OCI-LY7 (cell line): ENCODE data around the gene CAPRIN1. TPM values are rescaled to one million over a fixed set of nuclear protein-coding genes. Genes with fewer than 3 reads are reported as not detected.
"Not testable (repeated sequence)": the region's sequence is repeated elsewhere in the genome, so short reads cannot be mapped to it uniquely, and the experiment has no call there.

Experiments
- BruUV-seq: library from RNA; stranded (reverse); fragments of 400-500 nt; replicated peaks from 2 replicates; lab custom pipeline; 2021; lab: Mats Ljungman, UMichigan
- CTCF ChIA-PET: fragments of 300-600 bp; sonication (Branson Sonifier 250); formaldehyde crosslinking; loops from one replicate; lab custom pipeline; 2022; ENCODE audit warnings: antibody characterized with exemption; ENCODE audit not compliant: unreplicated experiment; lab: Charles Lee
- POLR2A ChIA-PET: fragments of 300-600 bp; sonication (Branson Sonifier 250); formaldehyde crosslinking; loops from one replicate; lab custom pipeline; 2022; ENCODE audit warnings: antibody characterized with exemption; lab: Charles Lee
- DNase-seq: peaks from one replicate; pipeline ENCODE4 v3.0.0-alpha.2; 2015; ENCODE audit warnings: low spot score
- H2AFZ ChIP-seq: fragments of 200-600 bp; sonication (generic), shearing (Covaris generic); 2 replicates; pipeline ENCODE4 v1.6.1; 2014; ENCODE audit warnings: mild to moderate bottlenecking, antibody characterized with exemption, low read length, moderate library complexity
- H3K27ac ChIP-seq: fragments of 200-600 bp; sonication (generic); 2 replicates; pipeline ENCODE4 v1.5.1; 2014; ENCODE audit warnings: mixed run types, low read depth, mild to moderate bottlenecking, moderate library complexity, low read length, inconsistent platforms; ENCODE audit not compliant: poor library complexity, severe bottlenecking
- H3K36me3 ChIP-seq: fragments of 200-600 bp; sonication (generic); 2 replicates; pipeline ENCODE4 v1.6.1; 2014; ENCODE audit warnings: mild to moderate bottlenecking, antibody characterized with exemption, low read length, moderate library complexity, mixed read lengths; ENCODE audit not compliant: insufficient read depth
- H3K4me1 ChIP-seq: fragments of 200-600 bp; sonication (generic); 2 replicates; pipeline ENCODE4 v1.5.1; 2014; ENCODE audit warnings: mild to moderate bottlenecking, low read length; ENCODE audit not compliant: insufficient read depth, poor library complexity, severe bottlenecking
- H3K4me2 ChIP-seq: fragments of 200-600 bp; sonication (generic); 2 replicates; pipeline ENCODE4 v1.6.1; 2014; ENCODE audit warnings: mild to moderate bottlenecking, low read length
- H3K4me3 ChIP-seq: fragments of 200-600 bp; sonication (generic); 2 replicates; pipeline ENCODE4 v1.5.1; 2014; ENCODE audit warnings: mild to moderate bottlenecking, low read depth, low read length; ENCODE audit not compliant: poor library complexity, severe bottlenecking
- H3K79me2 ChIP-seq: fragments of 200-600 bp; sonication (generic); 2 replicates; pipeline ENCODE4 v1.6.1; 2016; ENCODE audit warnings: low read depth, mild to moderate bottlenecking, low read length, moderate library complexity, mixed read lengths; ENCODE audit not compliant: insufficient read depth
- H3K9me2 ChIP-seq: fragments of 200-600 bp; sonication (generic); 2 replicates; pipeline ENCODE4 v1.6.1; 2016; ENCODE audit warnings: mild to moderate bottlenecking, low read length, mixed read lengths; ENCODE audit not compliant: insufficient read depth
- H3K9me3 ChIP-seq: fragments of 200-600 bp; sonication (generic); 2 replicates; pipeline ENCODE4 v1.6.1; 2014; ENCODE audit warnings: mild to moderate bottlenecking, mixed run types, low read length, mixed read lengths
- H4K20me1 ChIP-seq: fragments of 200-600 bp; sonication (generic); 2 replicates; pipeline ENCODE4 v1.6.1; 2014; ENCODE audit warnings: mild to moderate bottlenecking, antibody characterized with exemption, low read length, moderate library complexity, mixed read lengths; ENCODE audit not compliant: insufficient read depth
- EZH2phosphoT487 ChIP-seq: fragments of 200-600 bp; sonication (generic); IDR thresholded peaks from 2 replicates; pipeline ENCODE4 v1.6.1; 2018; ENCODE audit warnings: low read depth, borderline replicate concordance, mild to moderate bottlenecking, mixed run types, antibody characterized with exemption, low read length, moderate library complexity, mixed read lengths
- intact Hi-C: fragments of 100-400 bp; cut with micrococcal nuclease; formaldehyde crosslinking; loops from one replicate; pipeline ENCODE4 v1.10.0; 2022; ENCODE audit not compliant: unreplicated experiment
- total RNA-seq, 2 experiments: library from RNA; depleted of rRNA in 1 of 2; stranded (reverse); fragments of >200 nt in 1 of 2; shearing (Covaris generic) in 1 of 2; gene quantifications; 2 replicates each; pipeline ENCODE4 v1.2.3, GENCODE V29; 2014 to 2022
- TF ChIP-seq, protein P1 (sequence below): fragments of 200-600 bp; sonication (generic); conservative IDR thresholded peaks from 2 replicates; pipeline ENCODE4 v1.5.1; 2014; ENCODE audit warnings: mild to moderate bottlenecking, antibody characterized with exemption, low read length, moderate library complexity, mixed read lengths

Gene CAPRIN1
- total RNA-seq, 2 experiments from 2014 or later = 259 to 286 TPM

DNA sequence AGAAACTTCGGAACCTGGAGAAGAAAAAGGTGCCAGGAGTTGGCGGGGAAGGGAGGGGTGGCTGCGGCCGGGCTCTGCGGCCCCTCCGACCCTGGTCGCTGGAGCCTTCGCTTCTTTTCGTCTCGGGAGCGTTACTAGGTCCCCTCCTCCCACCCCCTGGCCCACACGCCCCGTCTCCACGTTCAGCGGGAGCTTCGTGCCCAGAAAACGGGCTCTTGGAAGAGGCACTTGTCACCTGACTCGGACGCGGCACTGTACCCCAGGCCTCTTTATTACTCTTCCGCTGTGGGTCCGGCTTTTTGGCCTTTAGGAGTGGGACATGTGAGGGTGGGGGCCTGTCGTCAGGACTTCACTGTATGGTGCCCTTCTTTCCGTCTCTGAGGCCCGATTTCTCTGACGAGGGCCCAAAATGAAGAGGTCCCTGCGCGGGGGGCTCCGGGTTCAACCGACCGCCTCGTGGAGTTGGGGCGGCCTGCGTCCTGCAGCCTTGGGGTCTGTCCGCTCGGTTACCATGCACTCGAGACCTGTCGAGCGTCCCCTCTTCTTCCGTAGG, 1.2 kb downstream of the CAPRIN1 start:
- Histone ChIP-seq H3K4me2 (peak overlapping the region; percentile 88), H3K36me3 (peaks cover 56% of the 10 kb centered on the region), H3K9me3 (no peaks in the 10 kb centered on the region), H3K79me2 (peaks cover 62% of the 10 kb centered on the region), H4K20me1 (peaks cover 39% of the 10 kb centered on the region), H3K4me3 (peak overlapping the region; percentile 90), H3K27ac (peak overlapping the region; percentile 90), H2AFZ (no peak overlapping the region; the same call in 1 of the 2 replicates), H3K9me2 (no peaks in the 10 kb centered on the region), H3K4me1 (peaks cover 50% of the 10 kb centered on the region)
- ChIA-PET CTCF (interaction anchor here (0.6 to 1.1 kb wide), 2 partner anchors 13 to 53 kb away, joined by 3 to 16 read pairs; partner anchors contain the start of gene NAT10), POLR2A (interaction anchor here (0.6 to 1.2 kb wide), 3 partner anchors 10 to 647 kb away, joined by 3 to 4 read pairs (median 3); no protein-coding TSS in a partner anchor)
- intact Hi-C loops = loop anchor here (2.0 to 10.0 kb wide), 4 partner anchors 14 to 1158 kb away; partner anchors contain the start of gene QSER1
- no TSS peak for BruUV-seq
- TF ChIP-seq, protein P1, sequence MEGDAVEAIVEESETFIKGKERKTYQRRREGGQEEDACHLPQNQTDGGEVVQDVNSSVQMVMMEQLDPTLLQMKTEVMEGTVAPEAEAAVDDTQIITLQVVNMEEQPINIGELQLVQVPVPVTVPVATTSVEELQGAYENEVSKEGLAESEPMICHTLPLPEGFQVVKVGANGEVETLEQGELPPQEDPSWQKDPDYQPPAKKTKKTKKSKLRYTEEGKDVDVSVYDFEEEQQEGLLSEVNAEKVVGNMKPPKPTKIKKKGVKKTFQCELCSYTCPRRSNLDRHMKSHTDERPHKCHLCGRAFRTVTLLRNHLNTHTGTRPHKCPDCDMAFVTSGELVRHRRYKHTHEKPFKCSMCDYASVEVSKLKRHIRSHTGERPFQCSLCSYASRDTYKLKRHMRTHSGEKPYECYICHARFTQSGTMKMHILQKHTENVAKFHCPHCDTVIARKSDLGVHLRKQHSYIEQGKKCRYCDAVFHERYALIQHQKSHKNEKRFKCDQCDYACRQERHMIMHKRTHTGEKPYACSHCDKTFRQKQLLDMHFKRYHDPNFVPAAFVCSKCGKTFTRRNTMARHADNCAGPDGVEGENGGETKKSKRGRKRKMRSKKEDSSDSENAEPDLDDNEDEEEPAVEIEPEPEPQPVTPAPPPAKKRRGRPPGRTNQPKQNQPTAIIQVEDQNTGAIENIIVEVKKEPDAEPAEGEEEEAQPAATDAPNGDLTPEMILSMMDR = no peak
- TF ChIP-seq EZH2phosphoT487 = no peak
- peak; percentile 49 for DNase-seq

DNA sequence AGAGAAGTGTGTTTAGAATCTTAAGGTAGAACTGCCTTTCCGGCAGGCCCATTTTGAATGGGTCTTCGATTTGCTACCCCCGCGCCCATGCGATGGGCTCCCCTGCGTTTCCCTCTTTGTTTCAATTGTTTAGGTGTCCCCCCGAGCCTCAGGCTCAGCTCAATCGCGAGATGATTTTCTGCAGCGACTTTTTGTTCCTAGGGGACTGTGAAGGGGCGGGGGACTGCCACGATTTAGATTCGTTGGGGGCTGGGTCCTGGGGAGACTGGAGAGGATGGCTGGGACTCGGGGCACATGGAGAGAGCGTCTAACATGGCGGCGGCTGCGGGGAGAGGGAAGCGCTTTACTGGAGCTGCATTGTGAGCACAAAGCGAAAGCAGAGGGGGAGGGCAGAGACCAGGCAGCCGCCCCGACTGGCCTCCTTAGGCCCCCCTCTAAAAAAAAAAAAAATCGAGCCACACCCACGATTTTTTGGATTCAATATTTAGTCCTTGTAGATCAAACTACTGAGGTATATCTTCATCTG, 1.7 kb downstream of the CAPRIN1 start:
- Histone ChIP-seq H4K20me1 (peaks cover 39% of the 10 kb centered on the region), H3K27ac (peak overlapping the region; percentile 90), H3K4me2 (peak overlapping the region; percentile 88), H3K9me2 (no peaks in the 10 kb centered on the region), H3K9me3 (no peaks in the 10 kb centered on the region), H3K4me1 (peaks cover 50% of the 10 kb centered on the region), H2AFZ (no peak overlapping the region; the same call in 1 of the 2 replicates), H3K36me3 (peaks cover 61% of the 10 kb centered on the region), H3K79me2 (peaks cover 67% of the 10 kb centered on the region), H3K4me3 (peak overlapping the region; percentile 90)
- CTCF ChIA-PET = interaction anchor here (0.6 to 1.1 kb wide), 2 partner anchors 12 to 52 kb away, joined by 3 to 16 read pairs; partner anchors contain the start of gene NAT10
- POLR2A ChIA-PET = interaction anchor here (0.6 to 1.2 kb wide), 3 partner anchors 10 to 647 kb away, joined by 3 to 4 read pairs (median 3); no protein-coding TSS in a partner anchor
- TF ChIP-seq, protein P1 = no peak
- TF ChIP-seq EZH2phosphoT487 = no peak
- BruUV-seq = no TSS peak
- intact Hi-C loops = loop anchor here (2.0 to 10.0 kb wide), 4 partner anchors 14 to 1158 kb away; partner anchors contain the start of gene QSER1
- DNase-seq = peak; percentile 82

DNA sequence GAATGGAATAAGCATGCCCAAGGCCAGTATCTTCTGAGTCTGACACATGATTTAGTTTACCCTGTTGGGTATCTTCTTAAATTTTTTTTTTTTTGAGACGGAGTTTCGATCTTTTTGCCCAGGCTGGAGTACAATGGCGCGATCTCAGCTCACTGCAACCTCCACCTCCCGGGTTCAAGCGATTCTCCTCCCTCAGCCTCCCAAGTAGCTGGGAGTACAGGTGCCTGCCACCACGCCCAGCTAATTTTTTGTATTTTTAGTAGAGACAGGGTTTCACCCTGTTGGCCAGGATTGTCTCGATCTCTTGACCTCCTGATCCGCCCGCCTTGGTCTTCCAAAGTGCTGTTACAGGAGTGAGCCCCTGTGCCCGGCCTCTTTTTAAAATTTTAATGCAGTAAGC, 2.8 kb downstream of the CAPRIN1 start:
- H3K79me2 ChIP-seq = peaks cover 78% of the 10 kb centered on the region
- DNase-seq, BruUV-seq, H2AFZ ChIP-seq, CTCF ChIA-PET, H3K9me2 ChIP-seq, H3K9me3 ChIP-seq, H3K27ac ChIP-seq: not testable (repeated sequence)
- peaks cover 46% of the 10 kb centered on the region for H4K20me1 ChIP-seq
- POLR2A ChIA-PET = interaction anchor here (0.6 to 1.0 kb wide), 3 partner anchors 8 to 50 kb away, joined by 3 read pairs; no protein-coding TSS in a partner anchor
- peaks cover 72% of the 10 kb centered on the region for H3K36me3 ChIP-seq
- peak overlapping the region; percentile 90 for H3K4me3 ChIP-seq
- intact Hi-C loops = loop anchor here (5.0 to 10.0 kb wide), 2 partner anchors 93 to 1160 kb away; partner anchors contain the start of gene QSER1
- H3K4me2 ChIP-seq = peak overlapping the region; percentile 88
- H3K4me1 ChIP-seq = peaks cover 51% of the 10 kb centered on the region
